Skeletal muscle cell (primary cell): ENCODE measurements around the gene CYP4Z1.
A peak's percentile ranks its signal among the peaks of the same experiment; 100 is the strongest.
"Not testable (repeated sequence)": the region's sequence is repeated elsewhere in the genome, so short reads cannot be mapped to it uniquely, and the experiment has no call there.

Source experiments
- DNase-seq: peaks from one replicate; pipeline ENCODE4 v3.0.0-alpha.2; 2010; ENCODE audit warnings: low read depth
- H3K4me3 ChIP-seq: 2 replicates; pipeline ENCODE4 v1.5.1; 2011; ENCODE audit warnings: low read depth, mild to moderate bottlenecking, control low read depth, low read length, moderate library complexity

CYP4Z1 gene, protein sequence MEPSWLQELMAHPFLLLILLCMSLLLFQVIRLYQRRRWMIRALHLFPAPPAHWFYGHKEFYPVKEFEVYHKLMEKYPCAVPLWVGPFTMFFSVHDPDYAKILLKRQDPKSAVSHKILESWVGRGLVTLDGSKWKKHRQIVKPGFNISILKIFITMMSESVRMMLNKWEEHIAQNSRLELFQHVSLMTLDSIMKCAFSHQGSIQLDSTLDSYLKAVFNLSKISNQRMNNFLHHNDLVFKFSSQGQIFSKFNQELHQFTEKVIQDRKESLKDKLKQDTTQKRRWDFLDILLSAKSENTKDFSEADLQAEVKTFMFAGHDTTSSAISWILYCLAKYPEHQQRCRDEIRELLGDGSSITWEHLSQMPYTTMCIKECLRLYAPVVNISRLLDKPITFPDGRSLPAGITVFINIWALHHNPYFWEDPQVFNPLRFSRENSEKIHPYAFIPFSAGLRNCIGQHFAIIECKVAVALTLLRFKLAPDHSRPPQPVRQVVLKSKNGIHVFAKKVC

DNA sequence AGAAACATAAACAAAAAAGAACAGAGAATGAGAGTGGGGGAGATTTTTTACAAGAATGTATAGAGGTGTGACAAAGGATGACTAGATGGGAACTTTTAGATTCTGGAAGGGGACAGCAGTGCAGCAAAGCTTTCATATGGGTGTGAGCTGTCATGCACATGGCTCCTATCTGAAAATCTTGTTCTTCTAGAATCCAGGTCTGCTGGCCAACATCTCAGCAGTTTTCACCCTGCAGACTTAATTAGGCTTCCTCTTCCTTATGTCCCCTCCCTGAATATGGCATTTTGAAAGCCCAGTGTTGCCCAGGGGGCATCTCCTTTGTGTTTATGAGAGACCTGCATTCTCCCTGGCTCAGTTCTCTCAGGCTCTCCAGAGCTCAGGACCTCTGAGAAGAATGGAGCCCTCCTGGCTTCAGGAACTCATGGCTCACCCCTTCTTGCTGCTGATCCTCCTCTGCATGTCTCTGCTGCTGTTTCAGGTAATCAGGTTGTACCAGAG lies at the start of gene CYP4Z1:
Gene CYP4Z1 (plus strand): TSS at position 135 of the 498 bp plus-strand sequence. CDS start 260 bp downstream, at position 395.
- DNase-seq = no peak
- H3K4me3 ChIP-seq = no peak within 1 kb of the TSS

DNA sequence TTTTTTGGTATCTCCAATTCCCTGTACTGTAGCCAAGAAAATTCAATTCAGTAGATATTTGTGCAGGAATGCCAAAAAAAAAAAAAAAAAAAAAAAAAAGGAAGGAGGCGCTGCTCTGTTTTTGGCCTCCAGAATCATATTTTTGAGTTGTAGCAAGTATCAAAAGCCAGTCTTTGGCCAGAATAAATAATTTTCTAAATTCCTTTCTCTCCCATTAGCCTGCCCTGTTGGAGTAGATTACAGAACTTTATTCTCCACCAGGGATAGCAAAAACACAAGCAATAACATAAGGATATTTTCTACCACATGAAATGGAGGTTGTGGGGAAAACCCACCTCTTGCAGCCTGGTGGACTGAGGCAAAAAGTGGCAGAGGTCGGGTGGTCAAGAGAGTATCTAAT lies 46.0 kb upstream of the CYP4Z1 start:
- no peak for DNase-seq
- H3K4me3 ChIP-seq = no peak overlapping the region

DNA sequence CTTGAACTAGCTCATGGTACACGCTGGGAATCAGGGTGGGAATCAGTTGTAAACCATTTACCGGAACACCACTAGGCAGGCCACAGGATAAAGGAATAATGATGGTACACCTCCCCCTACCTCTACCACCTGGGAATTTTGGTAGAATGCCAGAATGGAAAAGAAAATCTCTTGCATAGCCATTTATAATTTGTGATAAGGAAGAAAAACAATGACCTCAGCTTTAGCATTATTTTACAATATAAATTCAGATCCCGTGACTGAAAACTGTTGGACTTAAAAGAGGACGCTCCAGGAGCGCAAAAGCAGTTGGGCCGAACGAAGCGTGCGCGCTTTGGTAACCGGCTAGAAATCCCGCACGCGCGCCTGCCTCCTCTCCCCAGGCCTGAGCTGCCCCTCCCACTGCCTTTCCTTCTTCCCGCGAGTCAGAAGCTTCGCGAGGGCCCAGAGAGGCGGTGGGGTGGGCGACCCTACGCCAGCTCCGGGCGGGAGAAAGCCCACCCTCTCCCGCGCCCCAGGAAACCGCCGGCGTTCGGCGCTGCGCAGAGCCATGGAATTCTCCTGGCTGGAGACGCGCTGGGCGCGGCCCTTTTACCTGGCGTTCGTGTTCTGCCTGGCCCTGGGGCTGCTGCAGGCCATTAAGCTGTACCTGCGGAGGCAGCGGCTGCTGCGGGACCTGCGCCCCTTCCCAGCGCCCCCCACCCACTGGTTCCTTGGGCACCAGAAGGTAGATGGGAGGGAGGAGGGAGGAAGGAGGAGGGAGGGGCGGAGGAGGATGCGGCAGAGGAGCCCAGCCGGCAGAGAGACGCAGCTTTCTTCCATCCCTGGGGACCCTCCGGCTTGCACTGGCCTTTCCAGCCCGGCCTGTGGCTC lies 43.5 kb upstream of the CYP4Z1 start, which contains the start of gene CYP4X1:
Gene CYP4X1 (plus strand): TSS at position 402 of the 873 bp plus-strand sequence. CDS start 149 bp downstream, at position 551.
- no peak within 1 kb of the TSS for H3K4me3 ChIP-seq
- no peak for DNase-seq

DNA sequence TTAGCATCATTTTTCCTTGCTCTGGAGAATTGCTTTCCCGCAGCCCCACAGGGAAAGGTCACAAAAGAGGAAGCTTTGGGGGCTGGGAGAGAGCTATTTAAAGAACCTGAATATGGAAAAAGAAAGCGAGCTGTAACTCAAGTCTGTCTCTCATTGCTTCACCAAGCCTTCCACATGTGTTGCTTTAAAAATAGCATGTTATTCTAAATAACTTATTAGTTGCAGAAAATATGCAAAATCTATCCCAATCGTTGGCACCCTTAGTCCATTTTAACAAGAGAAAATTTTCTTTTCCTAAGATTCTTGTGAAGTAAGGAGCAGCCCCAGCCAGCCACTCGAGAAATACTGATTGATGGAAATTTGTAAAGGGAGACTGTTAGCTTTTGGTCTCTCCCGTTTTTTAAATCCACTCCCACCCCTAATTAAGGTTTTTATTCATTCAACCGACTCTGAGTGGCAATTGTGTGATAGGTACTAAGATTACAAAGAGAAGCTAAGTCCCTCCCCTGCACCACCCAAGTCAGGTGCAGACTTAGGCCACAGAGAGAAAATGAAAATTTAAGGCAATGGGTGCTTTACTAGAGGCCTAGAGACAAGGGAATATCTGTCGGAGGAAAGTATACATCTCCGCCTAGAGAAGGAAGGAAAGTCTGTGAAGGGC lies 42.8 kb upstream of the CYP4Z1 start:
- no peak overlapping the region for H3K4me3 ChIP-seq
- no peak for DNase-seq

DNA sequence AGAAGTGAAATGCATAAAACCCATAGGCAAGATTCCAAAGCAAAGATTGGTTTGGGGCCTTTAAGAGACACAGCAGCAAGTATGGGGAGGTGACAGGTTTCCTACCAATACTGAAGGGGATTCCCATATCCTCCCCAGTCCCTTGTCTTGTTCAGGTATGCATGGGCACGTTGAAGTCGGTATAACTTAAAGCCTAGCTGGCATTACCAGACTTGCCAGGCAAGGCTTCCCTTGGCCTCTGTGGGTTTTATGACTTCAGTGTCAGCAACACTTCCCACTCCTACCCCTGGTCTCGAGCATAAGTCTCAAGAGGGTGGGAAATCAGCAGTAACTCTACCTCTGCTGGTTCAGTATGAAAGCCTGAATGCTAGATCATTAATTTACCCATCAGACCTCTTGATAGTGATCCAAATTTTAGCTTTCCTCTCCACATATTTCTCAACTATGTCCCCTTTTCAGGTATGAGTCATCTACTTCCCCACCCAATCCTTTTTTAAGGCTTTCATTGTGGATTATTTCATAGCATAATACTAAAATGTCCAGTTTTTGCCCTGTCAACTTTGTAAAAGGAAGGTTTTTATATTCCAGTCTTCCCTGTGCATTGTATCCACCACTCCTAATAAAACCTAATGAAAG lies 36.7 kb upstream of the CYP4Z1 start:
- no peak for DNase-seq
- no peak overlapping the region for H3K4me3 ChIP-seq

DNA sequence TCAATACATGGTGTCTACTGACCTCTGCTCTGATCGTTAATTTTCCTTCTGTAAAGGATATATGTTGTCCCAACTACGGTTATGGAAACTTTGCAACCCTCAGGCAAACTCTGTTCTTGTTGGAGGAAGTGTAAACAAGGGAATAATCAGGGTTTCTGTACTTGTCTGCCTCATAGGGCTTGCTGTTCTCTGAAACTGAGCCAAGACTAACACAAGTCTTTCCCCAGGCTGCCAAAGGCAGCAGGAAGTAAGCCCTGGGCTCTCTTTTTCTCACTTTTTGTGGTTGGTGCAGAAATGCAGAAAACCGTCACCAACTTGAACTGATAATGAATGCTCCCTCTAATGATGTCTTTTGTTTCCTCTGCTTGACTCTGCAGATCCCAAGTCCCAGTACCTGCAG lies 36.0 kb upstream of the CYP4Z1 start:
- peak; percentile 12 for DNase-seq
- H3K4me3 ChIP-seq = no peak overlapping the region

DNA sequence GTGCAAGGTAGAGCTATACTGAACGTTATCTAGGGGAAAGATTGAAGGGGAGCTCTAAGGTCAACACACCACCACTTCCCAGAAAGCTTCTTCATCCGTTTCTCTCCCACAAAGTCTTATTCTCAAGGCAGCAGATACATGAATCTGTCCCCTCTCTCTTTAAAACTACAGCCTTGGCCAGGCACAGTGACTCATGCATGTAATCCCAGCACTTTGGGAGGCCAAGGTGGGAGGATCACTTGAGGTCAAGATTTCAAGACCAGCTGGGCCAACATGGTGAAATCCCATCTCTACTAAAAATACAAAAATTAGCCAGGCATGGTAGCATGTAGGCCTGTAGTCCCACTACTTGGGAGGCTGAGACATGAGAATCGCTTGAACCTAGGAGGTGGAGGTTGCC lies 35.4 kb upstream of the CYP4Z1 start:
- no peak overlapping the region for H3K4me3 ChIP-seq
- DNase-seq = no peak

DNA sequence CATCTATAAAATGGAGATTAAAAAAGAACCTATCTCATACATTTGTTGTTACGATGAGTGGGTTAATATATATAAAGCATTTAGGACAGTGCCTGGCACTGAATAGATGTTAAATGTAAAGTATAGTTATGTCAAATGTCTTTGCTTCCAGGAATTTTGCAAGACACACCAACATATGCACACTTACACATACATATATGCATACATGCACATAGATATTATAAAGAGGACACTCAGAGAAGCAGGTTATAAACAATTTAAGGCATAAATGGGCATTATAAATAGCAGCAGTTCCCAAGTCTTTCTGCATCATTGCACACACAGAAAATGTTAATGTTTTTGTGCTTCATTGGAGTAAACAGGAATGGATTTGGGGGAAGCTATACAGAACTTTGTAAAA lies 30.3 kb upstream of the CYP4Z1 start:
- no peak for DNase-seq
- H3K4me3 ChIP-seq = no peak overlapping the region

DNA sequence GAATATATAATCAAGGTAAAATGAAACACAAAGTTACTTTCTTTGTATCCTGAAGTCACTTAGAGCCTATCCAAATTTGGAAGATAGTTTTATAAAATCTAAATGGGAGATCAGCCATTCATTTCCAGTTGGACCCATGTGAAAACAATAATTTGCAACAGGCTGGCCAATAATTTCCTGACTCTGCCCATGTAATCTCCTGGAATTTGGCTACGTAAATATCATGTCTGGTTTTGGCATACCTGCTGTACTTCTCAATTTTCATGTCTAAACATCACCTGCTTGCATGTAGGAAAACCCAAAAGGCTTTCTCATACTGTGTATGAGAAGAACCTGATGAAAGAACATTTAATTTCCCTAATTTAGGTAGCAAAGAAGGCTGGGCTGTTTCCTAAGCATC lies 7.7 kb upstream of the CYP4Z1 start:
- DNase-seq = no peak
- H3K4me3 ChIP-seq = no peak overlapping the region

DNA sequence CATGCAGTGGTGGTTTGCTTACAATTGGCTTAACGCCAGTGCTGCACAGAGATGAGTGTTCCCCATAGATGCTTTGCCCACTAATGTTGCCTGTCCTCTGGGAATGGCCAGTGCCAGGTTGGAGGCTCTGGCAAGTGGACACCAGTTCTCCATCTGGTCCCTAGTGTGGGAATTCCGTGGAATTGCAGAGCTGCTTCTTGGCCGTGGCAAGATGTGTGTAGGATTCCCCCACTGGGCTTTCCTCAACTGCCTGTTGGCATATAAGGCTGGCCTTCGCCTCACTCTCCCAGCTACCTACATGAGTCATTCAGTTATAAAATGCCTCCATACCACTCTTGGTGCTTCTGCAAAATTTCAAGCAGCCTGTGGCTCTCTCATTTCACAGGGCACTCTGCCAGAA lies 2.0 kb downstream of the CYP4Z1 start:
- DNase-seq, H3K4me3 ChIP-seq: not testable (repeated sequence)

DNA sequence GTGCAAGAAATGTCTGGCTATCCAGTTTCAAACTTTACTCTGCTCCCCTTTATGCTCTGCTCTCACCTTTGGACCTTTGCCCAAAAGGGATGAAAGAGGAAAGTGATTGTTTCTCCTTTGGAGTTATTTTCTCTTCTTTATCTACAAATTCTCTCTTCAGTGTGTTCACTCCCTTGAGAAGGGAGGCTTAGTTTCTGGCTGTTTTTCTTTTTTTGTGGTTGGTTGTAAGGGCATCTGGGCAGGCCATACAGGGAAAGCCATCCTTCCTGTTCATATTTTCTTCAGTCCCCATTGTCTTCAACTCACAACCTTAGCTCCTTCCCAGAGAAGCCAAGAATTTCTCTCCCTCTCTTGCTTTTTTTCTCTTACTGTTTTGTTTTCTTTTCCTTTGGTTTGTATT lies 2.5 kb downstream of the CYP4Z1 start:
- DNase-seq, H3K4me3 ChIP-seq: not testable (repeated sequence)

DNA sequence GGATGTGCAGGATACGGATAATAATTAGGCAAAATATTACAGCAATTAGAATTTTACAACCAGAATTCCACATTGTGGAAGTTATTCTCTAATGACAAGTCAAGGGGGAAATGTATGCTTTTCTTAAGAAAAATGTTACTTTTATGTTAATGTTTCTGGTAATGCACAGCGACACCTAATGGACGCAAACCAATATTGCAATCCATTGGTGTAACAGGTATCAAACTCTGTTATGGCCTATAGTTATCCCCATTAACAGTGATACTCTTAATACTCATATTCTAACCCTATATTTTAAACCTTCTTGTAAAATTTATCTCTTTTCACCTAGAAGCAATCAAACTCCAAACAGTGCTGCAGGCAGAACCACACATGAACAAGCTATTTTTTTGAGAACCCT lies 22.3 kb downstream of the CYP4Z1 start:
- not testable (repeated sequence) for H3K4me3 ChIP-seq, DNase-seq

DNA sequence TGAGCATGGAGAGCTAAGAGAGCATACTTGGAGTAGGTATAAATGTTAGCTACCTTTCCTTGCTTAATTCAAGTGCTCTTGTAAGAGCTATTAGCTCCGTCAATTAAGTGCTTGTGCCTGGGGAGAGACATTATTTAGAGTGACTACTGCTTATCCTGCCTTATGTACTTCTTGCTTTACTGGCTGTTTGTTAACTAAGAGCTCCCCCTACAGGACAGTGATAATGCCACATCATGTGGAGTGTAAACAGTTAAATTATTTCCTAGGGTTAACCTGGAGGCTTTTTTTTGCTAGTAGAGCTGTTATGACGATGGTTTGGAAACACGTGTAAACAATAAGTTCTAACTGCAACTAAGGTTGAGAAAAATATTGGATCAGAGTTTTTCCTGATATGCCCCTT lies 24.4 kb downstream of the CYP4Z1 start:
- H3K4me3 ChIP-seq, DNase-seq: not testable (repeated sequence)

DNA sequence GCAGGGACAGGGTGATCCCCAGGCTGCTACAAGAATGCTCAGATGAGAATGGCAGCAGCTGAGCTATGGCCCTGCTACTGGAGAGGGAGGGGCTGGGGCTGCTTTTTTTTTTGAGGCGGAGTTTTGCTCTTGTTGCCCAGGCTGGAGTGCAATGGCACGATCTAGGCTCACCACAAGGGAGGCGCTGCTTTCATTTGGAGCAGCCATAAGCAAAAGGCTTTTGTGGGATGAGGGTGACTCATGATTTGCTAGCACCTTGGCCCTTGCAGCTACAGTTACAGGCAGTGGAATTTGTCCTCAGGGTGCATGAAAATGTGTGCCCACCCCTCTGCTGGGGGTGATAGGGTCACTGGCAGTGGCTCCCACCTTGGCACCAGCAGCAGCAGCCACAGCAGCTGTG lies 37.8 kb downstream of the CYP4Z1 start:
- H3K4me3 ChIP-seq = no peak overlapping the region
- no peak for DNase-seq

DNA sequence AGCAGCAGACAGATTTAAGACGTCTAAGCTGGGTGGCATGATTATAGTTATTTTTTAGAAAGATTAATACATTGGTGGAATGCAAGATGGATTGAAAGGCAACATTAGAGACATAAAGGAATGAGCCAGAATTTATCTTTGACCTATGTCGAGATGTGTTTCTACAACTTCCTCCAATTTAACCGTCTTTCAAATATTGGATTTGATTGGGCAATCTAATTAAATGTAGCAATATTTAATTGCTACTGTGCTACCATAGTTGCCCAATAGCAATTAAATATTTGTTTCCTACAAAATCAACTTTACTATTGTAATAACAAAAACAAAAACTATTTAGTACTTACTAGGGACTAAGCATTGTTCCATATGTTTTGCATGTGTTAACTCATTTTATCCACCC lies 39.8 kb downstream of the CYP4Z1 start:
- no peak overlapping the region for H3K4me3 ChIP-seq
- DNase-seq = no peak

DNA sequence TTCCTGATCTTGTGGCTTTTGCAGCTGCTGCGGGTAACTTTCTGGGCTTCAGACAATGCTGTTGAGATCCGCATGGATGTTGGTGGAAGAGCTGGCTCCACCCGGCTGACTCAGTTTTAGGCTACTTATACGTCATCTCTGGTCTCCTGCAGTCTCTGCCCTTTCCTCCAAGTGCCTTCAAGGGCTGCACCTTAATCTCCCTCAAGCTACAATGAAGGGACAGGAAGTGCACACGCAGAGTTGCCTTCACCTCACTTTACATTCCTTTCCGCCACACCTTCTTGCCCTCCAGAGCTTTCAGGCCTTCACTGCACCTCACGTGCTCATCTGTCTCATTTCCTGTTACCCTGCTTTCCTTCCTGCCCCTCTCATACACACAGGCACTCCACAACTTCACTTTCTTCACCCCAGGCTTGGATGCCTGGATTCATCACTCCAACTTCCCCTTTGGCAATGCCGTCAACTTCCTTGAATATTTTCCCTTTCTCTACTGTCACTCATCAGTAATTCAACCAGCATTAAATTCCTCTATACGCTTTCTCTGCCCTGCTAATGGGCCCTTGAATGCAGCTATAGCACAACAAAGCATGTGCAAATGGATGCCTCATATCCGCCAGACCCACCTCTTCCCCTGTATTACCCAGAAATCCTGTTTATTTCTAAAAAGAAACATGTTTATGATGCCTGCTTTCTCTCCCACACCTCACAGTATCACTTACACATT lies 41.0 kb downstream of the CYP4Z1 start:
- DNase-seq, H3K4me3 ChIP-seq: not testable (repeated sequence)

DNA sequence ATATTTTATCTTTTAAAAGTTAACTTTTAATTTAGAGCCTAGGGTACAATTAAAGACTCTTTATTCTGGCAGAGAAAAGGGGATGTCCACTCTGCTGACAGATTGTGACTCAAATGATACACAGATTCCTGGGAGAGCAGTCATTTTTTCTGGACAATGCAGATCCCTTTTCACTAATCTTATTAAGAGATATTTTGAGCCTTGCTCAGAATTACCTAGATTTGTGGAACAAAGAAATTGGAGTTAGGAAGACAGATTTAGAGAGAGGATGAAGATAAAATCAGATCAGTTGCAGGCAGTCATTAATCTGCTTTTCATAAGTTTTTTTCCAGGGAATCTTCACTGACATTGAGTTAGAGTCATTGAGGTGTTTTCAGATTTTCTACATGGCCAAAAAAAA lies 42.5 kb downstream of the CYP4Z1 start:
- not testable (repeated sequence) for DNase-seq, H3K4me3 ChIP-seq

DNA sequence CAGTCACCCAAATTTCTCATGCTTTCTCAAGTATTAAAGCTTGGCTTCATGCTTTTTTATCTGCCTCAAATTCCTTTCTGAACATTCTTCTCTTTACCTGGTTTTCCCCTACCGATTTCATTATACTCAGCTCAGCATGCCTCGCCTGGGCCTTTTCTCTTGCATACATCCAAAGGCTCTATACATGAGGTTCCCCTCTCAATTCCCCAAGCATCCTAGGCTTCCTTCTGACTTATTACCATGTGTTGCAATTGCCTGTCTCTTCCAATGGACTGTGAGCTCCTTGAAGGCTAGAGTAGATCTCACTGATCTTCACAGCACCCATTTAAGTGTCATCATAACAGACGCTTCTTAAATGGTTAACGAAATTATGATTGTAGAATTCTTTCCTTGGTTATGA lies 46.1 kb downstream of the CYP4Z1 start:
- DNase-seq = no peak
- H3K4me3 ChIP-seq = no peak overlapping the region
